Measurements from ENCODE around the gene NIP7.

DNA sequence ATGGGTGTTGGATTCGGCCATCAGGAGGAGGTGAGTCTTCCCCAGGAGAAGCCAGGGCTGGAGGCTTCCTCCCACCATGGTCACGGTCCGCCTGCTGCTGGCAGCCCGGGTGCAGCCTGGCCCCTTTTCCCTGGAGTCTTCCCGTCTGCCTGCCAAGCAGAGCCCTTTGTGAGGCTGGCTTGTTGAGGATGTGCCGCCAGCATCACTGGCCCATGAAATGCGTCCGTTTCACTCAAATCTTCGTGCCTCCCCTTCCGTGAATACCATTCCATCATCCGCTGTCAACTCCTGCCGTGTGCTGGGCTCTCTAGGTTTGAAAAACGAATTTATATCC, 18.9 kb upstream of the NIP7 start:
- TF ChIP-seq NFE2L2 (IDR thresholded peaks at IDR 0.05; ENCODE audit: low read depth, low read length) (no peak), SMC3 (IDR thresholded peaks at IDR 0.05; ENCODE audit: low read depth, low read length) (no peak), MXI1 (IDR thresholded peaks at IDR 0.05; ENCODE audit: borderline replicate concordance, low read depth, low read length) (no peak), CEBPB (IDR thresholded peaks at IDR 0.05; ENCODE audit: low read depth, low read length) (no peak), MAFK (IDR thresholded peaks at IDR 0.05; ENCODE audit: low read depth, low read length) (no peak), POLR2A (IDR thresholded peaks at IDR 0.05; ENCODE audit: low read depth, low read length) (no peak), RAD21 (IDR thresholded peaks at IDR 0.05; ENCODE audit: low read length) (no peak), RFX5 (IDR thresholded peaks at IDR 0.05; ENCODE audit: low read depth, low read length) (no peak)
- TF ChIP-seq, protein P1, sequence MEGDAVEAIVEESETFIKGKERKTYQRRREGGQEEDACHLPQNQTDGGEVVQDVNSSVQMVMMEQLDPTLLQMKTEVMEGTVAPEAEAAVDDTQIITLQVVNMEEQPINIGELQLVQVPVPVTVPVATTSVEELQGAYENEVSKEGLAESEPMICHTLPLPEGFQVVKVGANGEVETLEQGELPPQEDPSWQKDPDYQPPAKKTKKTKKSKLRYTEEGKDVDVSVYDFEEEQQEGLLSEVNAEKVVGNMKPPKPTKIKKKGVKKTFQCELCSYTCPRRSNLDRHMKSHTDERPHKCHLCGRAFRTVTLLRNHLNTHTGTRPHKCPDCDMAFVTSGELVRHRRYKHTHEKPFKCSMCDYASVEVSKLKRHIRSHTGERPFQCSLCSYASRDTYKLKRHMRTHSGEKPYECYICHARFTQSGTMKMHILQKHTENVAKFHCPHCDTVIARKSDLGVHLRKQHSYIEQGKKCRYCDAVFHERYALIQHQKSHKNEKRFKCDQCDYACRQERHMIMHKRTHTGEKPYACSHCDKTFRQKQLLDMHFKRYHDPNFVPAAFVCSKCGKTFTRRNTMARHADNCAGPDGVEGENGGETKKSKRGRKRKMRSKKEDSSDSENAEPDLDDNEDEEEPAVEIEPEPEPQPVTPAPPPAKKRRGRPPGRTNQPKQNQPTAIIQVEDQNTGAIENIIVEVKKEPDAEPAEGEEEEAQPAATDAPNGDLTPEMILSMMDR (conservative IDR thresholded peaks at IDR 0.05; ENCODE audit: low read depth, low read length) = no peak
- TF ChIP-seq, protein P2, sequence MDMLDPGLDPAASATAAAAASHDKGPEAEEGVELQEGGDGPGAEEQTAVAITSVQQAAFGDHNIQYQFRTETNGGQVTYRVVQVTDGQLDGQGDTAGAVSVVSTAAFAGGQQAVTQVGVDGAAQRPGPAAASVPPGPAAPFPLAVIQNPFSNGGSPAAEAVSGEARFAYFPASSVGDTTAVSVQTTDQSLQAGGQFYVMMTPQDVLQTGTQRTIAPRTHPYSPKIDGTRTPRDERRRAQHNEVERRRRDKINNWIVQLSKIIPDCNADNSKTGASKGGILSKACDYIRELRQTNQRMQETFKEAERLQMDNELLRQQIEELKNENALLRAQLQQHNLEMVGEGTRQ (IDR thresholded peaks at IDR 0.05; ENCODE audit: low read depth, low read length) = no peak

Measured in IMR-90 (cell line).